BJ (cell line): ENCODE results near the gene HSD17B7. TPM values are rescaled to one million over a fixed set of nuclear protein-coding genes. Genes with fewer than 3 reads are reported as not detected.
"Not testable (repeated sequence)": the region's sequence is repeated elsewhere in the genome, so short reads cannot be mapped to it uniquely, and the experiment has no call there.

Source experiments
- CTCF ChIA-PET: fragments of 350-600 bp; formaldehyde crosslinking; extraction: SDS; loops from one replicate; lab custom pipeline; 2021; ENCODE audit warnings: antibody characterized with exemption, inconsistent platforms; lab: Yijun Ruan, JAX
- POLR2A ChIA-PET: fragments of 300-600 bp; sonication (Branson Sonifier 250); formaldehyde crosslinking; extraction: SDS; loops from one replicate; lab custom pipeline; 2021; ENCODE audit warnings: antibody characterized with exemption; lab: Charles Lee
- DNase-seq: peaks from one replicate; pipeline ENCODE4 v3.0.0-alpha.2; 2011; ENCODE audit warnings: low read depth
- H3K27me3 ChIP-seq: 2 replicates; pipeline ENCODE4 v1.6.0; 2011; ENCODE audit warnings: low read length; ENCODE audit not compliant: control insufficient read depth, insufficient read depth
- H3K36me3 ChIP-seq: 2 replicates; pipeline ENCODE4 v1.5.1; 2011; ENCODE audit warnings: low read length; ENCODE audit not compliant: control insufficient read depth, insufficient read depth
- H3K4me3 ChIP-seq: 2 replicates; pipeline ENCODE4 v1.5.1; 2011; ENCODE audit warnings: low read depth, mild to moderate bottlenecking, control low read depth, low read length
- polyA plus RNA-seq: library from polyadenylated mRNA; depleted of rRNA; stranded (reverse); fragments of >200 nt; gene quantifications from 2 replicates; pipeline ENCODE4 v1.2.3, GENCODE V29; 2011
- TF ChIP-seq, protein P1 (sequence below): IDR thresholded peaks from 2 replicates; pipeline ENCODE4 v1.5.1; 2011; ENCODE audit warnings: low read depth, mild to moderate bottlenecking, control low read depth, inconsistent platforms, low read length, moderate library complexity; ENCODE audit not compliant: insufficient read depth

Gene HSD17B7
- polyA plus RNA-seq, 1 experiment, result 7.2 TPM

DNA sequence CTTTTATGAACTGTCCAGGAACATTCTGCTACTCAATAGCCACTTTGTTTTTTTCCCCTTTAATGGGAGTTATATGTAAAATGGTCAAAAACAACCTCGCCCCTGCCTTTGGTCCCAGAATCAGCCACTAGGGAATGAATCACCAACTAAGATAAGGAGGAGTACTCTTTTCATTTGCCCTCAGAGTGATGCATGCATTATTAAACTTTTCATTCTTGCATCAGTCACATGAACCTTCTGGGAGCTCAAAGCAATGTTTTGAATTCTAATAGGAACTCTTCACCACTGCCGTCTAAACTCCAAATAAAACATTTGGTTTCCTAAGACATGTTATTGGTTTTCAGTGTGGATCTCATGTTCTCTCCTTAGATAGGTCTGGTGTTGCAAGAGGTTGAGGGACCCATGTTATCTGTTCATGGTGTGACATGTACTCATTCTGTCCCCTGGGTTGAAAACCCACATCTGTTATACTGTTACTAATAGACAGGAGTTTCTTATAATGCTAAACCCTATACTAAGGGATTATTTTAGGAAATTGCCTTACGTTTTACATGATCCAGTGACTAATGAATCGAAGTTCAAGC, 17.8 kb upstream of the HSD17B7 start:
- peaks cover 22% of the 10 kb centered on the region for H3K36me3 ChIP-seq

DNA sequence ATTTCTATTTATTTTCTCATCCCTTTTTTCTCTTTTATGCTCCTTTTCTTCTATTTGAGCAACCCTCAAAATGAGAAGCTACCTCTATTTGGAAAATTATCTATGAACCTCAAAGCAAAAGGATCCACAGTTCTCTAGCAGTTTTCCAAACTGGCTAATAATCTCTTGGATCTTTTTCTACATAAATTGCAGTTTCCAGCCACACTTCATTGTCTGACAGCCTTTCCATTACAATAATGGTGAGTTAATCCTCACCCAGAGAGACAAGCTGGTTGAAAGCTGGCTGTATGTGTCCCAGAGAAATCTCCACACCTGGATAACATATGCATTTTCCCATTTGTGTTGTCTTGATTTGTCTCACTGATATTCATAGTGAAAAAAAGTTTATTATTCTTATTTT, 16.5 kb upstream of the HSD17B7 start:
- ChIA-PET CTCF (no interaction called here), POLR2A (no interaction called here)
- H3K36me3 ChIP-seq, result peaks cover 24% of the 10 kb centered on the region
- H3K27me3 ChIP-seq, result no peaks in the 10 kb centered on the region
- no peak for DNase-seq
- TF ChIP-seq, protein P1, sequence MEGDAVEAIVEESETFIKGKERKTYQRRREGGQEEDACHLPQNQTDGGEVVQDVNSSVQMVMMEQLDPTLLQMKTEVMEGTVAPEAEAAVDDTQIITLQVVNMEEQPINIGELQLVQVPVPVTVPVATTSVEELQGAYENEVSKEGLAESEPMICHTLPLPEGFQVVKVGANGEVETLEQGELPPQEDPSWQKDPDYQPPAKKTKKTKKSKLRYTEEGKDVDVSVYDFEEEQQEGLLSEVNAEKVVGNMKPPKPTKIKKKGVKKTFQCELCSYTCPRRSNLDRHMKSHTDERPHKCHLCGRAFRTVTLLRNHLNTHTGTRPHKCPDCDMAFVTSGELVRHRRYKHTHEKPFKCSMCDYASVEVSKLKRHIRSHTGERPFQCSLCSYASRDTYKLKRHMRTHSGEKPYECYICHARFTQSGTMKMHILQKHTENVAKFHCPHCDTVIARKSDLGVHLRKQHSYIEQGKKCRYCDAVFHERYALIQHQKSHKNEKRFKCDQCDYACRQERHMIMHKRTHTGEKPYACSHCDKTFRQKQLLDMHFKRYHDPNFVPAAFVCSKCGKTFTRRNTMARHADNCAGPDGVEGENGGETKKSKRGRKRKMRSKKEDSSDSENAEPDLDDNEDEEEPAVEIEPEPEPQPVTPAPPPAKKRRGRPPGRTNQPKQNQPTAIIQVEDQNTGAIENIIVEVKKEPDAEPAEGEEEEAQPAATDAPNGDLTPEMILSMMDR, result no peak
- H3K4me3 ChIP-seq, result no peak overlapping the region

More for the DNA sequence above, 17.8 kb upstream of the HSD17B7 start:
- H3K4me3 ChIP-seq, result no peak overlapping the region
- no peak for DNase-seq
- no peaks in the 10 kb centered on the region for H3K27me3 ChIP-seq
- TF ChIP-seq, protein P1, result no peak
- ChIA-PET POLR2A (interaction anchor here (0.6 kb wide), 1 partner anchor 141 kb away, joined by 10 read pairs; no protein-coding TSS in a partner anchor), CTCF (no interaction called here)

DNA sequence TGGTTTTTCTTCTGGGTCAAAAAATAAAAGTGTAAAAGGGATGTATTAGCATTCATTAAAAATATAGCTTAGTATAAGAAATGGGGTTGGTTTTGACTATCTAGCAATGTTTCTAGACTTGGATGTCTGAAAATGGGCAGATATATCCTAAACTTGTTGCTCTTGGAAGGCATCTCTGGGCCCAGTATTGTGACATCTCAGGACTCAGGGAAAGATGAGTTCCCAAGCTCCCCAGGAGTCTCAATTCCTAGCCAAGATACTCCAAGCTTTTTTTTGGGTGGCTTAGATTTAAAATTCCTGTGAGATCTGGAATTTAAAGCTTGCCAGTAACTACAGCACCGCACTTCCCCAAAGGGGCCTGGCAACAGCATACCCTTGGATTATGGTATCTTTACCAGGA, 11.5 kb upstream of the HSD17B7 start:
- ChIA-PET CTCF (interaction anchor here (0.7 to 1.6 kb wide), 5 partner anchors 8 to 184 kb away, joined by 3 to 5 read pairs (median 3); no protein-coding TSS in a partner anchor), POLR2A (no interaction called here)
- no peak for DNase-seq
- Histone ChIP-seq H3K36me3 (peaks cover 17% of the 10 kb centered on the region), H3K4me3 (no peak overlapping the region), H3K27me3 (no peaks in the 10 kb centered on the region)
- TF ChIP-seq, protein P1, result no peak

DNA sequence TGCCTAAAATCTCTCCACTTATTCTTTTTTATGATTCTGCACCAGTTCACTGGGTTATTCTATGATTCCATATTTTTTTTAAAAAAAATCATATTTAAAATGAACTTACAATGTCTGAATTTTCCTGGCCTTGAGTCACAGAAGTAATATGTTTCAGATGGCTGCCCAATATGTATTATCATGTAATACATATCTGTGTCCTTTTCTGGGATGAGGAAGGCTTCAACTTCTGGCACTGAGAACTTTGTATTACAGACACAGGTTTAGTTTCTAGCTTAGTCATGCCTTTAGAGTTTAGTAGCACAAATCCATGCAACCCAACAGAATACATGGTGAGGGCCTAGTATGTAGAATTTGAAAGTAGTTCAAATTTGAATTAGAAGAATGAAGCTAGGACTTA, 7.8 kb upstream of the HSD17B7 start:
- POLR2A ChIA-PET, result no interaction called here
- TF ChIP-seq, protein P1, result no peak
- Histone ChIP-seq H3K27me3 (no peaks in the 10 kb centered on the region), H3K4me3 (no peak overlapping the region), H3K36me3 (peaks cover 12% of the 10 kb centered on the region)
- DNase-seq, result no peak
- CTCF ChIA-PET, result no interaction called here

DNA sequence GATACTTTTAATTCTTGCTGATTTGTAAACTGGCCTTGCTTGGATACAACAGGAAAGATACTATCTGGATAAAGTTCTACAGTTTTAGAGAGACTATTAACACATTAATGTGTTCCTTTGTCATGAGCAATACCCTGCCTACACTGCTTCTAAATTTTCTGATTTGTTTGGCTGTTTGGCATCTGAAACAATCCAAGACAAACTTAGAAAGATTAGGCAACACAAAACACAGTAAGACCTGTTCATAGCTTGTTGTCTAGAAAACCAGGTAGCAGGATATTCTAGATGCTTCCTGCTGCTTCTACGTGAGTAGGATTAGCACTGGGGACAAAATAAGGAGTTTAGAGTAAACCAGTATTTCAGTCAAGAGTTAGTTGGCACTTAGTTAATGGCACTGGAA, 5.6 kb upstream of the HSD17B7 start:
- CTCF ChIA-PET, POLR2A ChIA-PET, H3K36me3 ChIP-seq, DNase-seq, H3K4me3 ChIP-seq, H3K27me3 ChIP-seq: not testable (repeated sequence)

DNA sequence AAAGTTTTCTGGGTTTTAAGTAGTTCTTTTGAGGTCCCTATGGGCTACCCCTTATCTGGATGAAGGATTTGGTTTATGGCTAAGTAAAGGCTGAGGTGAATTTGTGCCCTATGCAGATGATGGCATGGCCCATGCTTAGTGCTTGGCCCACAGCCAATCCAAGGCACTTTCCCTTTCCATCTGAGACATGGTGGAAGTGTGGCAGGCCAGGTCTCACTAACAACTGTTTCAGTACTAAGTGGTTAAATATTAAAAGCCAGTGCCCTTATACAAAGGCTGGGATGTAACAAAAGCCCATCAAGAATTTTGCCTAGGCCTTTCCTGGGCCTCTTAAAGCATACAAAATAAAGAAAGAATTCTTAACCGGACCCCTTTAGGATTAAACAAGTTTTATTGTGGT, 1.7 kb upstream of the HSD17B7 start:
- CTCF ChIA-PET, H3K27me3 ChIP-seq, H3K36me3 ChIP-seq, H3K4me3 ChIP-seq, POLR2A ChIA-PET, DNase-seq: not testable (repeated sequence)

DNA sequence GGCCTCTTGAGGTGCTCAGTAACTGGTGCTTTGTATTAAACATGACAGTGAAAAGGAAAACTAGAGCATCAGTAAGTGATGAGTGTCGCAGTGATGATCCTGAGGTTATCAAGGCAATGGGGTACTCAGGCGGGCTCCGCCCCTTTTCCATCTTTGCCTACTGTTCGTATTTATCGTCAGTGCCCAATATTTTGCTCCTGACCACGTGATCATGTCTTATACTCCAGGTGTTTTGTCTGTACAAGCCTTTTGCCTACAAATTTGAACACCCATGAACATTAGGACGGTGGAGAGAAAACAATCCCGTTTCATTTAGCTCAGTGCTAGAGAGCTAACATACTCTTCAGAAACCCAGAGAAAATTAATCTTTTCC, 469 bp downstream of the HSD17B7 start:
- CTCF ChIA-PET, result not testable (repeated sequence)

DNA sequence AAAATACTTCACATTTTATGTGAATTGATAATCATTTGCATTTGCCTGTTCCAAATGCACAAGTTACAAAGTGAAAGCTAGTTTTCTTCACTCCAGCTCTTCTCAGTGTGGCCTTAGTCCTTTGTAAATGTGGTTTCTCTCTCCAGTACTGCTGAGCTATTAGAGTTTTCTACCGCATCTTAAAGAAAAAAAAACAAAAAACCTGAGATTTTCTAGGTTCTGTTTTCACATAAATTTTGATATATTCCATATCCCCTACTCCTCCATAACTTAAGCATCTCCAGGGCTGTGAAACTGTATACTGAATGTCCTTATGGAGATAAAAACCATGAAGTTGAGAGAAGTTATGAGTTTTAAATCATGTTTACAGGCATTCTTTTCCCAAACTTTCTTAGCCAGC, 3.8 kb downstream of the HSD17B7 start:
- H3K4me3 ChIP-seq, H3K27me3 ChIP-seq, H3K36me3 ChIP-seq, CTCF ChIA-PET, DNase-seq, POLR2A ChIA-PET: not testable (repeated sequence)

More for the DNA sequence above, 469 bp downstream of the HSD17B7 start:
- DNase-seq, H3K27me3 ChIP-seq, H3K36me3 ChIP-seq, POLR2A ChIA-PET: not testable (repeated sequence)
- peak overlapping the region; percentile 53 for H3K4me3 ChIP-seq

DNA sequence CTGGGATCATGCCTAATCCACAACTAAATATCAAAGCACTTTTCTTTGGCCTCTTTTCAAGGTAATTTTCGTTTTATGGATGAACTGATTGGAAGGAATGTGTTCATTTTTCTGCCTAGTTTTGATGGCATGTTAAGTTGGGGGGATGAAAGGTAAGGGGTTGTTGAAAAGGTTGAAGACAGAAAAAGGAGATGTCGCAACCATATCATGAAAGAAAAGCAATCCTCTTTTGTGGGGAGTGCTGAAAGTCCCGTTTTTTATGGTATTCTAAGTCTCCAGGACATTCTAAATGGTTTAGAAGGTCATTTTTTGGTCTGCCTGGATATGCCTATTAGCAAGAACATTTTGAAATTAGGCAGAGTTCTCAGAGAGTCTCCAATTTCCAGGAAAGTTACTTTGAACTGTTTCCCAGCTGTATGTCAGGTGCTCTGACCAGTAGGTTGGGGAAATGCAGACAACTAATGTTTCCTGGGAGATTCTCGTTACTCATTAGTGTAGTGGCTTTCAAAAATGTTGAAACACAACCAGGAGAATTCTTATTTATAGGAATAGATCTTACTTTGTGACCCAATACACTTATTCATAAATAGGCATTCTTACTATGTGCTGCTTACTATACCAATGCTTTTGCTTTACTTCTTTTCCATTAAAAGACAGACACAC, 6.2 kb downstream of the HSD17B7 start:
- H3K36me3 ChIP-seq, CTCF ChIA-PET, DNase-seq, POLR2A ChIA-PET, H3K4me3 ChIP-seq, H3K27me3 ChIP-seq: not testable (repeated sequence)
